GM15510 (cell line): ENCODE results near the gene CRB3.

Source experiments
- POLR2A ChIP-seq: IDR thresholded peaks from 3 replicates; pipeline ENCODE4 v1.6.1; 2011; ENCODE audit warnings: borderline replicate concordance; ENCODE audit not compliant: insufficient read length; ENCODE audit errors: extremely low read depth

Gene CRB3

DNA sequence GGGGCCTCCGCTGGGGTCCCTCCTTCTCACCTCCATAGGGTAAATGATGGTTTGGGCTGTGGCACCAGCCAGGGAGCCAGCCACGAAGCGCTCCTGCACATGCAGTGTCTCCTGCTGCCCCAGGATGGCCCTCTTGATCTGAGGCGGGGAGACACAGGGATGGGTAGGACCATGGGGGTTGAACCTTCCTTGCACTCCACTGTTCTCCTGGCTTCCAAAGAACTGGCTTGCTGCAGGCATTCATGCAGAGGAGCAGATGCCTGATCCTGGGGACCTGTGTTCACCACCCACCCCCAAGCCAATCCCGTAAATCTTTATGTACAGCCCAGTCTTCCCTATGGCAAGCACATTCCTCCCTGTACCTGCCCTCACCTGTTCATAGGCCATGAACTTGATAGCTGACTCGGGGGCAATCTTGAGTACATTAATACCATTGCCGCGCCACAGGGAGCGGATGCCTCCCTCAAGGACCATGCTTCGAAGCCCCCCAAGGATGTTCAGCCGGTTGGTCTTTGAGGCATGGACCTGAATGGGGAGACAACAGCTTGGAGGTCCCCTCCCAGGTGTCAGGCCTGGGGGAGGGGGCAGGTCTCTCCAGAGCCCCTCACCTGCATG lies 10.0 kb upstream of the CRB3 start:
- TF ChIP-seq POLR2A = no peak

DNA sequence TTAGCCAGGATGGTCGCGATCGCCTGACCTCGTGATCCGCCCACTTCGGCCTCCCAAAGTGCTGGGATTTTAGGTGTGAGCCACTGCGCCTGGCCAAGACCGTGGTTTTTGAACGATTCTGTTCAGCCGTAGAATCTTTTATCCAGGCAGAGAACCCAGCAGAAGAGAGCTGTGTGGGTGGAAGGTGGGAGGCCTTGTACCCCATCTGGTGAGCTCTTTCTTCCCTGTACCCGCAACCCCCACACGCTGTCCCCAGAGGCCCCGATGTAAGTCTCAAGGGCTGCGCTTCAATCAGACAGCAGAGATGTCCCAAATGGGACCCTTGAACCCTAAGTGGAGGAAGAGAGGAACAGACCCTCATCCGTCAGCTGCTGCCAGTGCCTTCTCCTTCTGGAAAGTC lies 8.1 kb upstream of the CRB3 start:
- no peak for TF ChIP-seq POLR2A

- TF ChIP-seq POLR2A = no peak
Observed at GRCh38 chr19:6457958-6458694, 5.9 kb upstream of the CRB3 start.

DNA sequence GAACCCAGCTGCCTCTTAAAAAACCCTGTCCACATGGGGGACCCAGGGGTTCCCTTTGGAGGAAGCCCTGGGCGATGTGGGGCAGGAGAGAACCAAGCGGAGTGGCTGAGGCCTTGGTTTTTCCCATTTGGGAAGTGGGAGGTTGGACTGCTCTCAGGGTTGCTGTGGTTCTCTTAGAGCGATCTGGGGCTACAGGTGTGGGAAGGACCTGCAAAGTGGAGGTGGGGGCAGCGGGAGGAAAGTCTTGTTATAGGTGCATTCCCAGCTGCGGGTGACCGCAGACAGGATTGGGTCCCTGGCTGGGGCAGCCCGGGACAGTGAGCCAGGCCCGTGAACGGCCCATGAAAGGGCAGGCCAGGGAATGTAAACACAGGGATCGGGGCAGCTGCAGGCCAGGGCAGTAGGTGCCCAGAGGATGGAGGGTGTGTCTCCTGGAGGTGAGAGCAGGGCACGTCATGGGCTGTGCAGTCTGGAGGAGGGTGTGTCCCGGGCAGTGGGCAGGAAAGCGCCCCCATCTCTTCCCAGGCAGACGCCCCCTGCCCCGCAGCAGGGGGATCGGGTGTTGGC lies 5.3 kb upstream of the CRB3 start:
- TF ChIP-seq POLR2A = no peak

GRCh38 chr19:6459262-6460098 lies 4.6 kb upstream of the CRB3 start, which contains the start of gene SLC25A23:
SLC25A23 (minus strand) TSS chr19:6459792; CDS start chr19:6459628, 164 bp downstream.
- peak; percentile 61 for TF ChIP-seq POLR2A

- TF ChIP-seq POLR2A = peak; percentile 60
Observed at GRCh38 chr19:6460099-6460884, 3.8 kb upstream of the CRB3 start.

GRCh38 chr19:6465006-6465405 lies 935 bp downstream of the CRB3 start:
- no peak for TF ChIP-seq POLR2A

GRCh38 chr19:6465663-6466062 lies 1.6 kb downstream of the CRB3 start:
- no peak for TF ChIP-seq POLR2A

GRCh38 chr19:6466526-6467248 lies 2.6 kb downstream of the CRB3 start:
- peak; percentile 28 for TF ChIP-seq POLR2A

- no peak for TF ChIP-seq POLR2A
Observed at GRCh38 chr19:6467384-6467783, 3.3 kb downstream of the CRB3 start.

- no peak for TF ChIP-seq POLR2A
Observed at GRCh38 chr19:6470173-6470572, 6.1 kb downstream of the CRB3 start.

DNA sequence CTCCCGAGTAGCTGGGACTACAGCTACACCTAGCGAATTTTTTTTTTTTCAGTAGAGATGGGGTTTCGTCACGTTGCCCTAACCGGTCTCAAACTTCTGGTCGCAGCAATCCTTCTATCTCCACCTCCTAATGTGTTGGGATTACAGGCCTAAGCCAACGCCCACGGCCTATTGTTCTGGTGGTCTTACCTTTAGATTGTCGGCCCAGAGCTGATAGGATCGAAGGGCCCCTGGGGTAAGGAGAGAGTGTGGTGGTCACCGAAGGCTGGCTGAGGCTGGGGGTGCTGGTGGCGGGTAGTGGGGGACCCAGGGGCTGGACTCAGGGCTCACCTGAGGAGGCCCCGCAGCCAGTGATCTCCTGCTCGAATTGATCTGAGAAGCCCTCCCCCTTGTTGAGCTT lies 7.0 kb downstream of the CRB3 start:
- no peak for TF ChIP-seq POLR2A

DNA sequence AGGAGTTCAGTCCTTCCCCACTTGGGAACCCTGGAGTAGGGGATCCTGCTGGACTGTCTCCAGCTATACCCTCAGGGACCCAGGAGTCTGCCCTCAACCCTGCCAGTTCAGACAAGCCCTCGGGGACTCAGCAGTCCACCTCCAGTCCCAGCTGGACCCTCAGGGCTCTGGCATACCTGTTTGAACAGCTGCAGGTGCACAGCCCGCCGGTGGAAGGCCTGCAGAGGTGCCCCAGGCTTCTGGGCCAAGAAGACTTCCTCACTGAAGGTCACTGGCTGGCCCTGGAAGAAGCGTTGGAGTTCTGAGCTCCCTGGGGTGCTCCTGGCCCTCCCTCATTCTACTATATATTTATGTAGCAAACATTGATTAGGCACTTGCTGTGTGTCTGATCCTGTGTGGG lies 8.6 kb downstream of the CRB3 start:
- TF ChIP-seq POLR2A = no peak

DNA sequence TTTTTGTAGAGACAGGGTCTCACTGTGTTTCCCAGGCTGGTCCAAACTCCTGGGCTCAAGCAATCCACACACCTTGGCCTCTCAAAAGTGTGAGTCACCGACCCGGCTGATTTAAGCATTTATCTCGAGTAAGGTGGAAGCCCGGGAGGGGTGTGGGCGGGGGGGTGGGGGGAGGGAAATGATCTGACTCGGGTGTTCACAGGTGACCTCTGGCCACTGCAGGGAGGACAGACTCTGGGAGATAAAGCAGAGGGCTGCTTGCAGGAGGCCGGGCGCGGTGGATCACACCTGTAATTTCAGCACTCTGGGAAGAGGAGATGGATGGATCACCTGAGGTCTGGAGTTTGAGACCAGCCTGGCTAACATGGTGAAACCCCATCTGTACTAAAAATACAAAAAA lies 9.6 kb downstream of the CRB3 start:
- TF ChIP-seq POLR2A = no peak
